K562 treated with DMSO at 1 percent for 4 hours (cell line): ENCODE data around the gene WFDC12. TPM values are rescaled to one million over a fixed set of nuclear protein-coding genes. Genes with fewer than 3 reads are reported as not detected.

ENCODE experiments used
- total RNA-seq: library from RNA; unstranded; fragments of 300-600 nt; gene quantifications from 2 replicates; pipeline ENCODE4 v1.2.3, GENCODE V29; 2022; ENCODE audit not compliant: insufficient read depth

Gene WFDC12
- total RNA-seq = not detected in 2 replicates

GRCh38 chr20:45124365-45124764 is at the start of gene WFDC12:
WFDC12 (minus strand) TSS chr20:45124465; CDS start chr20:45124447, 18 bp downstream.

GRCh38 chr20:45114465-45115385 is 9.5 kb downstream of the WFDC12 start, which contains the start of gene WFDC5:
WFDC5 (minus strand) TSS chr20:45115174; CDS start chr20:45115083, 91 bp downstream.

GRCh38 chr20:45100563-45101245 is 23.6 kb downstream of the WFDC12 start, which contains the start of gene KCNS1:
KCNS1 (minus strand) TSS chr20:45101127; CDS start chr20:45099236, 1,891 bp downstream.

Other genes with a start within 250 kb of the WFDC12 start
- 83.3 and 93.2 TPM in 2 replicates for gene YWHAB, start 238.8 kb downstream of the WFDC12 start, total RNA-seq
- 39.7 and 48.7 TPM in 2 replicates for gene PABPC1L, start 214.4 kb downstream of the WFDC12 start, total RNA-seq
- gene TOMM34, start 164.1 kb downstream of the WFDC12 start, total RNA-seq = 35.3 and 36.9 TPM in 2 replicates
- 11.8 and 12.8 TPM in 2 replicates for gene STK4, start 158.0 kb downstream of the WFDC12 start, total RNA-seq
- gene KCNS1, start 23.3 kb downstream of the WFDC12 start, total RNA-seq = not detected in 2 replicates
- gene WFDC5, start 9.3 kb downstream of the WFDC12 start, total RNA-seq = not detected in 2 replicates
- gene PI3, start 50.4 kb upstream of the WFDC12 start, total RNA-seq = not detected in 2 replicates
- not detected in 2 replicates for gene SEMG1, start 82.6 kb upstream of the WFDC12 start, total RNA-seq
- gene SEMG2, start 96.9 kb upstream of the WFDC12 start, total RNA-seq = not detected in 2 replicates
- gene SLPI, start 130.1 kb upstream of the WFDC12 start, total RNA-seq = not detected in 2 replicates
- not detected in 2 replicates for gene RBPJL, start 182.4 kb upstream of the WFDC12 start, total RNA-seq
- gene MATN4, start 183.8 kb upstream of the WFDC12 start, total RNA-seq = not detected in 2 replicates
- gene SDC4, start 224.0 kb upstream of the WFDC12 start, total RNA-seq = 10.1 and 13.5 TPM in 2 replicates
- gene SYS1, start 238.7 kb upstream of the WFDC12 start, total RNA-seq = 10.9 and 16.0 TPM in 2 replicates